SK-N-SH (cell line): Measurements from ENCODE around the gene LDHA. TPM values are rescaled to one million over a fixed set of nuclear protein-coding genes. Genes with fewer than 3 reads are reported as not detected.

Experiments
- CTCF ChIA-PET: fragments of 300-600, 350-600 bp; formaldehyde crosslinking; extraction: SDS; loops from one replicate; lab custom pipeline; 2021; lab: Yijun Ruan, JAX
- POLR2A ChIA-PET: fragments of 350-600 bp; sonication (Branson Sonifier 250); formaldehyde crosslinking; extraction: SDS; loops from one replicate; lab custom pipeline; 2020; ENCODE audit warnings: antibody characterized with exemption, inconsistent platforms; lab: Yijun Ruan, JAX
- DNase-seq: peaks from one replicate; pipeline ENCODE4 v3.0.0; 2012
- H2AFZ ChIP-seq: fragments of 200-600 bp; sonication (generic); 2 replicates; pipeline ENCODE4 v1.8.1; 2016; ENCODE audit warnings: antibody characterized with exemption, mild to moderate bottlenecking, low read depth
- H3F3A ChIP-seq: fragments of 200-600 bp; sonication (generic); replicated peaks from 2 replicates; pipeline ENCODE3; 2016; ENCODE audit warnings: antibody characterized with exemption, mild to moderate bottlenecking; ENCODE audit not compliant: insufficient read depth
- H3K27ac ChIP-seq, 2 experiments: fragments of 200-500 bp in 1 of 2; fragments of 200-600 bp in 1 of 2; sonication (Bioruptor generic) in 1 of 2; sonication (generic), shearing (Covaris generic) in 1 of 2; 2 replicates each; pipeline versions ENCODE4 v1.5.1 to v1.6.1; 2014 to 2016; ENCODE audit warnings: low read depth in 2 of 2, inconsistent platforms in 1 of 2, low read length in 1 of 2, mild to moderate bottlenecking in 1 of 2, mixed read lengths in 1 of 2
- H3K27me3 ChIP-seq: fragments of 200-600 bp; sonication (generic), shearing (Covaris generic); 2 replicates; pipeline ENCODE4 v1.6.1; 2016; ENCODE audit warnings: mixed run types; ENCODE audit not compliant: insufficient read depth
- H3K36me3 ChIP-seq, 2 experiments: fragments of 200-500 bp in 1 of 2; fragments of 200-600 bp in 1 of 2; sonication (Bioruptor generic) in 1 of 2; sonication (generic) in 1 of 2; replicated peaks in 1 of 2; 2 replicates each; pipeline versions ENCODE3 to v1.5.1; 2014 to 2016; ENCODE audit warnings: low read length in 1 of 2, mild to moderate bottlenecking in 1 of 2; ENCODE audit not compliant: insufficient read depth in 2 of 2, control insufficient read depth in 1 of 2
- H3K4me1 ChIP-seq, 2 experiments: fragments of 200-500 bp in 1 of 2; fragments of 200-600 bp in 1 of 2; sonication (Bioruptor generic) in 1 of 2; sonication (generic), shearing (Covaris generic) in 1 of 2; 2 replicates each; pipeline versions ENCODE4 v1.5.1 to v1.6.1; 2014 to 2016; ENCODE audit warnings: low read depth in 1 of 2, low read length in 1 of 2, mixed run types in 1 of 2; ENCODE audit not compliant: insufficient read depth in 2 of 2, control insufficient read depth in 1 of 2
- H3K4me2 ChIP-seq: fragments of 200-600 bp; sonication (generic), shearing (Covaris generic); 2 replicates; pipeline ENCODE4 v1.6.1; 2017; ENCODE audit warnings: mixed run types
- H3K4me3 ChIP-seq, 2 experiments: fragments of 200-500 bp in 1 of 2; fragments of 200-600 bp in 1 of 2; sonication (Bioruptor generic) in 1 of 2; sonication (generic), shearing (Covaris generic) in 1 of 2; 2 replicates each; pipeline versions ENCODE4 v1.5.1 to v1.8.1; 2014 to 2016; ENCODE audit warnings: low read depth in 2 of 2, inconsistent platforms in 1 of 2, low read length in 1 of 2, mild to moderate bottlenecking in 1 of 2, mixed read lengths in 1 of 2, moderate library complexity in 1 of 2
- H3K79me2 ChIP-seq: fragments of 200-600 bp; sonication (generic); 2 replicates; pipeline ENCODE4 v1.8.1; 2017; ENCODE audit warnings: mild to moderate bottlenecking; ENCODE audit not compliant: insufficient read depth
- H3K9ac ChIP-seq: fragments of 200-600 bp; sonication (generic); 2 replicates; pipeline ENCODE4 v1.6.1; 2017; ENCODE audit warnings: mixed run types
- H3K9me2 ChIP-seq: fragments of 200-600 bp; sonication (generic); 2 replicates; pipeline ENCODE4 v1.6.1; 2017; ENCODE audit warnings: mixed run types
- H3K9me3 ChIP-seq: fragments of 200-600 bp; sonication (generic); 2 replicates; pipeline ENCODE4 v1.6.1; 2017; ENCODE audit warnings: mixed run types, mild to moderate bottlenecking, moderate library complexity
- H4K20me1 ChIP-seq: fragments of 200-600 bp; sonication (generic); 2 replicates; pipeline ENCODE4 v1.6.1; 2017; ENCODE audit warnings: mild to moderate bottlenecking, mixed run types; ENCODE audit not compliant: insufficient read depth
- CHD2 ChIP-seq: fragments of 150-350 bp; IDR thresholded peaks from 2 replicates; pipeline ENCODE4 v1.6.1; 2018; ENCODE audit warnings: low read length; ENCODE audit not compliant: partially characterized antibody
- CTCF ChIP-seq: fragments of 200-600 bp; sonication (generic); IDR thresholded peaks from 2 replicates; pipeline ENCODE4 v1.6.1; 2017; ENCODE audit warnings: antibody characterized with exemption, mild to moderate bottlenecking, moderate library complexity
- ELF1 ChIP-seq: IDR thresholded peaks from 2 replicates; pipeline ENCODE4 v1.4.0; 2012
- EZH2phosphoT487 ChIP-seq: fragments of 200-600 bp; sonication (generic); IDR thresholded peaks from 2 replicates; pipeline ENCODE4 v1.6.1; 2017; ENCODE audit warnings: low read depth, mixed run types, mild to moderate bottlenecking, antibody characterized with exemption, moderate library complexity, borderline replicate concordance
- FOSL2 ChIP-seq: IDR thresholded peaks from 2 replicates; pipeline ENCODE4 v1.4.0; 2012; ENCODE audit warnings: low read depth, mild to moderate bottlenecking, moderate library complexity, borderline replicate concordance
- FOXJ3 ChIP-seq: sonication (generic); formaldehyde crosslinking; IDR thresholded peaks from 2 replicates; pipeline ENCODE4 v1.5.1; 2020; ENCODE audit warnings: mild to moderate bottlenecking, missing genetic modification reagents
- FOXM1 ChIP-seq: IDR thresholded peaks from 2 replicates; pipeline ENCODE4 v1.4.0; 2012; ENCODE audit warnings: low read depth, mild to moderate bottlenecking
- GATA2 ChIP-seq: sonication (generic); formaldehyde crosslinking; IDR thresholded peaks from 2 replicates; pipeline ENCODE4 v1.5.0; 2020; ENCODE audit warnings: mild to moderate bottlenecking, missing genetic modification reagents
- IRF3 ChIP-seq: fragments of 150-350 bp; IDR thresholded peaks from 2 replicates; pipeline ENCODE4 v1.6.1; 2016; ENCODE audit warnings: mild to moderate bottlenecking, low read depth, low read length
- JUND ChIP-seq: IDR thresholded peaks from 2 replicates; pipeline ENCODE4 v1.4.0; 2012
- MAX ChIP-seq: IDR thresholded peaks from 2 replicates; pipeline ENCODE4 v1.4.0; 2012; ENCODE audit warnings: low read depth
- MXI1 ChIP-seq: IDR thresholded peaks from 2 replicates; pipeline ENCODE4 v1.6.1; 2012; ENCODE audit warnings: mild to moderate bottlenecking, low read depth, low read length, improper control_type of control experiment
- NFIC ChIP-seq: IDR thresholded peaks from 2 replicates; pipeline ENCODE4 v1.4.0; 2012; ENCODE audit warnings: borderline replicate concordance
- POLR2AphosphoS5 ChIP-seq: IDR thresholded peaks from 2 replicates; pipeline ENCODE4 v1.6.1; 2012; ENCODE audit warnings: low read depth, low read length
- RAD21 ChIP-seq: IDR thresholded peaks from 2 replicates; pipeline ENCODE4 v1.6.1; 2012; ENCODE audit warnings: mild to moderate bottlenecking, low read length
- RCOR1 ChIP-seq: fragments of 150-350 bp; IDR thresholded peaks from 2 replicates; pipeline ENCODE4 v1.6.1; 2017; ENCODE audit warnings: antibody characterized with exemption, low read length
- SIN3A ChIP-seq: IDR thresholded peaks from 2 replicates; pipeline ENCODE4 v1.6.1; 2012; ENCODE audit warnings: low read depth, mild to moderate bottlenecking, low read length, moderate library complexity, borderline replicate concordance
- SMC3 ChIP-seq: IDR thresholded peaks from 2 replicates; pipeline ENCODE4 v1.6.1; 2012; ENCODE audit warnings: low read depth, low read length, improper control_type of control experiment
- TAF1 ChIP-seq: IDR thresholded peaks from 2 replicates; pipeline ENCODE4 v1.6.1; 2012; ENCODE audit warnings: low read depth, mild to moderate bottlenecking, low read length, moderate library complexity, borderline replicate concordance
- ZBTB33 ChIP-seq: IDR thresholded peaks from 2 replicates; pipeline ENCODE4 v1.4.0; 2012; ENCODE audit warnings: low read depth, borderline replicate concordance
- WGBS: methylation state at CpG from one replicate; pipeline ENCODE4 v1.1.6; 2017; ENCODE audit warnings: low lambda C conversion rate; 5-methylcytosine and 5-hydroxymethylcytosine counted together
- polyA plus RNA-seq, 3 experiments: library from polyadenylated mRNA; depleted of rRNA; stranded (reverse); fragments of >200 nt; gene quantifications; 2 replicates each; pipeline ENCODE4 v1.2.3, GENCODE V29; 2012

Gene LDHA
- polyA plus RNA-seq, 1 of the 3 experiments (the other 2 are of a cell fraction), result 524 TPM

- TF ChIP-seq FOXJ3 (CRISPR knock-in tag), result no peak
- no peak for TF ChIP-seq EZH2phosphoT487
- TF ChIP-seq NFIC, result no peak
- TF ChIP-seq POLR2AphosphoS5, result no peak
- no peak for TF ChIP-seq IRF3
These were observed 635 bp upstream of the LDHA start (continued) for GRCh38 chr11:18393581-18394274.

- peak; percentile 30 for DNase-seq
- under 1% methylated on average over 29 of the region's 36 CpGs for WGBS
- POLR2A ChIA-PET, result interaction anchor here (0.8 to 4.0 kb wide), 13 partner anchors 9 to 311 kb away, joined by 3 to 45 read pairs (median 6); partner anchors contain the start of genes GTF2H1, HPS5, TSG101 and UEVLD
These were observed 768 bp downstream of the LDHA start for GRCh38 chr11:18394928-18395734.

More at GRCh38 chr11:18394928-18395734, 768 bp downstream of the LDHA start:
- peaks cover 61% of the 10 kb centered on the region for H3K79me2 ChIP-seq
- peaks cover 12% of the 10 kb centered on the region in 2 experiments; a peak in 3 of 4 replicates for H3K4me1 ChIP-seq
- CTCF ChIA-PET, result interaction anchor here (0.8 to 1.4 kb wide), 3 partner anchors 11 to 151 kb away, joined by 3 to 4 read pairs (median 3); no protein-coding TSS in a partner anchor
- H3K9me2 ChIP-seq, result no peaks in the 10 kb centered on the region
- no peaks in the 10 kb centered on the region for H3K27me3 ChIP-seq
- H3K4me2 ChIP-seq, result peak overlapping the region; percentile 97
- H3K9me3 ChIP-seq, result no peaks in the 10 kb centered on the region
- peaks cover 46% of the 10 kb centered on the region for H4K20me1 ChIP-seq
- peak overlapping the region; percentile 89 to 96 for H3K27ac ChIP-seq
- H2AFZ ChIP-seq, result no peak overlapping the region
- H3K36me3 ChIP-seq, result peaks cover 32 to 42% of the 10 kb centered on the region in 2 experiments
- peaks cover 51% of the 10 kb centered on the region for H3F3A ChIP-seq
- peak overlapping the region; percentile 84 to 98 for H3K4me3 ChIP-seq
- peak overlapping the region; percentile 99 for H3K9ac ChIP-seq
- no peak for TF ChIP-seq RAD21
- no peak for TF ChIP-seq IRF3
- TF ChIP-seq CTCF, result no peak
- TF ChIP-seq SMC3, result no peak
- no peak for TF ChIP-seq FOXJ3 (CRISPR knock-in tag)
- no peak for TF ChIP-seq FOXM1
- no peak for TF ChIP-seq JUND
- no peak for TF ChIP-seq MAX
- TF ChIP-seq CHD2, result no peak
- no peak for TF ChIP-seq ELF1
- no peak for TF ChIP-seq ZBTB33
- no peak for TF ChIP-seq NFIC
- no peak for TF ChIP-seq EZH2phosphoT487
- TF ChIP-seq FOSL2, result no peak
- TF ChIP-seq GATA2 (CRISPR knock-in tag), result no peak
- no peak; the same call in 1 of the 2 replicates for TF ChIP-seq POLR2AphosphoS5
- TF ChIP-seq RCOR1, result no peak
- no peak for TF ChIP-seq SIN3A
- no peak for TF ChIP-seq TAF1
- TF ChIP-seq MXI1, result no peak
